Fibroblast of villous mesenchyme (primary cell): Measurements from ENCODE around the gene CADPS. TPM values are rescaled to one million over a fixed set of nuclear protein-coding genes. Genes with fewer than 3 reads are reported as not detected.
A peak's percentile ranks its signal among the peaks of the same experiment; 100 is the strongest.

ENCODE experiments used
- DNase-seq: peaks from one replicate; pipeline ENCODE4 v3.0.0-alpha.2; 2010; ENCODE audit warnings: low read depth
- H3K4me3 ChIP-seq: 2 replicates; pipeline ENCODE4 v1.5.1; 2011; ENCODE audit warnings: low read depth, mild to moderate bottlenecking, low read length
- total RNA-seq: library from RNA; depleted of rRNA; stranded (reverse); fragments of >200 nt; gene quantifications from 2 replicates; pipeline ENCODE4 v1.2.3, GENCODE V29; 2012
- TF ChIP-seq, protein P1 (sequence below): IDR thresholded peaks from 2 replicates; pipeline ENCODE4 v1.5.1; 2012; ENCODE audit warnings: low read depth, mild to moderate bottlenecking, low read length; ENCODE audit not compliant: insufficient read depth

The CADPS gene
- total RNA-seq, 1 donor, result not detected

DNA sequence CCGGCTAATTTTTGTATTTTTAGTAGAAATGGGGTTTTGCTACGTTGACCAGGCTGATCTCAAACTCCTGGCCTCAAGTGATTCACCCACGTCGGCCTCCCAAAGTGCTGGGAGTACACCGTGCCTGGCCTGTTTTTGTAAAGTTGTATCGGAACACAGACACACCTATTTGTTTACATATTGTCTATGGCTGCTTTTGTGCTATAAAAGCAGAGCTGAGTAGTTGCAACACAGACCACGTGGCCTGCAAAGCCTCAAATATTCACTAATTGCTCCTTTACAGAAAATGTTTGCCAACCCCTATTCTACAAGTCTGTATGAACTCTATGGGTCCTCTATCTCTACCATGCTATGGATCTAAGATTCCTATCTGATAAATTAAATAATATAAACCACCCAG, 175.5 kb downstream of the CADPS start:
- no peak for DNase-seq
- H3K4me3 ChIP-seq, result no peak overlapping the region
- TF ChIP-seq, protein P1, sequence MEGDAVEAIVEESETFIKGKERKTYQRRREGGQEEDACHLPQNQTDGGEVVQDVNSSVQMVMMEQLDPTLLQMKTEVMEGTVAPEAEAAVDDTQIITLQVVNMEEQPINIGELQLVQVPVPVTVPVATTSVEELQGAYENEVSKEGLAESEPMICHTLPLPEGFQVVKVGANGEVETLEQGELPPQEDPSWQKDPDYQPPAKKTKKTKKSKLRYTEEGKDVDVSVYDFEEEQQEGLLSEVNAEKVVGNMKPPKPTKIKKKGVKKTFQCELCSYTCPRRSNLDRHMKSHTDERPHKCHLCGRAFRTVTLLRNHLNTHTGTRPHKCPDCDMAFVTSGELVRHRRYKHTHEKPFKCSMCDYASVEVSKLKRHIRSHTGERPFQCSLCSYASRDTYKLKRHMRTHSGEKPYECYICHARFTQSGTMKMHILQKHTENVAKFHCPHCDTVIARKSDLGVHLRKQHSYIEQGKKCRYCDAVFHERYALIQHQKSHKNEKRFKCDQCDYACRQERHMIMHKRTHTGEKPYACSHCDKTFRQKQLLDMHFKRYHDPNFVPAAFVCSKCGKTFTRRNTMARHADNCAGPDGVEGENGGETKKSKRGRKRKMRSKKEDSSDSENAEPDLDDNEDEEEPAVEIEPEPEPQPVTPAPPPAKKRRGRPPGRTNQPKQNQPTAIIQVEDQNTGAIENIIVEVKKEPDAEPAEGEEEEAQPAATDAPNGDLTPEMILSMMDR, result no peak

DNA sequence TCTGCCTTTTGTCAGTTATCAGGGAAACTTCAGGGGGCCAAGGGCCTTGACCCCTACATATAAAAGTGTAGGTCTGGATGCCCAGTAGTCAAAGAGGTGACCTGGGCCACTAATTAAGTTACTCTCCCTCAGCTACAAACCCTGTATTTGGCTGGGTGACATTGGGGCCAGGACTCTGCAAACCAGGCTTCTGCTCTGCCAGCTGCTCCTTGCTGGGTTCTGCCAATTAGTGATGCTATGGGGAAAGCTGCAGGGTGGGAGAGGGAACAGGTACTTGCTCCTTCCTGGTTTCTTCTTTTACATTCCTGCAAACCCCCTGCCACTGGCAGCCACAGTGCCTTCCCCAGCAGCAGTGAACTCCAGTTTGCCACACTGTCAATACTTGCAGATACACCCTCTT, 179.2 kb downstream of the CADPS start:
- DNase-seq, result no peak
- TF ChIP-seq, protein P1, result no peak
- no peak overlapping the region for H3K4me3 ChIP-seq

DNA sequence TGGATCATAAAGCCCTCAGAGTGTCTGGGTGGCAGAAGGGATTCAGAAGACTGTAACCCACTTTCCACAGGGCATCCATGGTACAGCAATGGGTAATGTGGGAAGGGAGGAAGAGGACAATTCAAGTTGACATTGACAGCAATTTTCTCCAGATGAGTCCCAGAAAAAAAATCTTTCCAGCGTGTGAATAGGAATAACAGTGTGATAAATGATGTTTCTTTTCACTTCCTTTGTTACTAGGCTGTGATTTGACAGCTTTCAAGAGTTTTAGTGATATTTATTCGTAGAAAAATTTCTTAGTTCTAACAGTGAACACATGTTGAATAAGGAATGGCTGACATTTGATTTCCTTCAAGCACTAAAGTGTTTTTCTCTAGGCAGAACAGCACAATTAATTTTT, 186.4 kb downstream of the CADPS start:
- TF ChIP-seq, protein P1, result no peak
- H3K4me3 ChIP-seq, result no peak overlapping the region
- DNase-seq, result no peak

DNA sequence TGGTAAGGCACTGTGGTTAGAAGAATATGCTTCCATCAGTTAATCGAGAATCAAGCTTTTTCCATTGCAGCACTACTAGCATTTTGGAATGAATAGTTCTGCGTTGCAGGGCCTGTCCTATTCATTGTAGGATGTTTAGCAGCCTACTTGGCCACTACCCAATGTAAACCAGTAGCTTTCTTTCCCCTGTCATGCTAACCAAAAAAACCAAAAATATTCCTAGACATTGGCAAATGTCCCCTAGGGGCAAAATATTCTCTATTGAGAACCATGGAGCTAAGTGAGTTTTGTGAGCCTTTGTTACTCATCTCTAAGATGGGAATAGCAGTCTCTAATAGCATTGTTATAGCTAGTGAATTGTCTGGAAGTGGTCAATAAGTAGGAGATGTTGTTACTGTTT, 187.2 kb downstream of the CADPS start:
- H3K4me3 ChIP-seq, result no peak overlapping the region
- no peak for DNase-seq
- TF ChIP-seq, protein P1, result no peak

DNA sequence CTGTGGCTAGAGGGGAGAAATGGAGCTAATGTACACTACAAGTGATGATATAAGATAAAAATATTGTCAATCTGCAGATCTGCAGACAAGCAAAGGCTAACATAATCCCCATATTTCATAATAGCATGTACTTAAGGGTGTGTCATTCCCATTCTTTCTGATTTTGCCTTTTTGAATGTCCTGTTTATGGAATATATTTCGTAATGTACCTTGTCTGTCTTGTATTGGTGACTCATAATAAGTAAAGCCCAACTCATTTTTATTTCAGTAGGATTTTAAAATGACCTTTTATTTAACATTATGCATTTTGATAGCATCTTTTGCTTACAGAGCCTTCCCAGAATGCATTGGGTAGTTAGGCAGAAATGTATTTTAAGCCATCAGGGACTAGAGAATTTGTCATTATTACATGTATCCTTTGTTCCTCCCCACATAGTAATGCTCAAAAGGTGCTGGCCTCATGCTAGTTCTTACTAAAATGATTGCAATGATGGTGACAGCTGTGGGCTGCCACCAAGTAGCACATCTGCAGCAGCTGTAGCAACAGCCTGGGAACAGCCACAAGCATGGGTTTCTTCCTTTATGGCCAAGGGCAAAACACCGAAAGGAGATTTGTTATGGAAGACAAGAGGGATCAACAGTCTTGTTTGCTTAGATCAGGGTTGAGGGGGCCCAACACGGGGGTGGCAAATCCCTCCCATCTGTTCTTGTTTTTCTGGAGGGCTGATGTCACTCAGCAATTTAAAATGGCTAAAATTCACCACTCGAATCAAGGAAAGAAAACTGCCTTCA, 188.5 kb downstream of the CADPS start:
- TF ChIP-seq, protein P1, result no peak
- no peak overlapping the region for H3K4me3 ChIP-seq
- DNase-seq, result peak; percentile 21

DNA sequence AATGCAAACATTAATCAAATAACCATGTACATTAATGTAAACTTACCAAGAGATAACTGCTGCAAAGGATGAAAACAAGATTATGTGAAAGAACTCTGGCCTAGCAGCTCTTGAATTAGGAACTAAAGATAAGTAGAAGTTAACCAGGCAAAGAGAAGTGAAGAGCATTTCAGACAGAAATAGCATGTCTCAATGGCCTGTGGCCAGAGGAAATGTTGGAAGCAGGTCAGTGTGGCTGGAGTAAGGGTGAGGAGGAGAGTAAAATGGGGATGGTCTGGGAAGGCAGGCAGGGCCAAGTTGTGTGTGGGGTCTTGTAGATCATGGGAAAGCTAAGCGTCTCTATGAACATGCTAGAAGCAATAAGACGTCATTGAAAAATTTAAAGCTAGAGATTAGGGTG, 192.4 kb downstream of the CADPS start:
- DNase-seq, result no peak
- no peak overlapping the region for H3K4me3 ChIP-seq
- TF ChIP-seq, protein P1, result no peak

DNA sequence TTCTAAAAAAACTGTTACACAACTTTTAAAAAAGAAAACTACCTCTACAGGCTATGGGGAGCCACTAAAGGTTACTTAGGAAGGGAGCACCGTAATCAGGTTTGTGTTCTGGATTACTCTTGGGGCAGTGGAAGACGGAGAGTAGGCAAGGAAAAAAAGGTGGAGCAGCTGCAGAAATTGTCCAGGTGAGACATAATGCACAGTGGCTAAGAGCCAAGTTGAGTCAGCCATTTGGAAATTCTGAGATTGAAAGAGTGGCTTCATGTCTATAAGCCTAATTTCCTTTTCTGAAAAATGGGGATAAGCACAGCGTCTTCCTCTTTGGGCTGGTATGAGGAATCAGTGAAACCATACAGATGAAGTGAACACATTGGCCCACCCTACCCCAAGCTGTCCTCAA, 195.2 kb downstream of the CADPS start:
- DNase-seq, result no peak
- no peak overlapping the region for H3K4me3 ChIP-seq
- TF ChIP-seq, protein P1, result no peak
